Thoracic aorta (tissue), 2 donors: ENCODE results near the gene CAMK2D. TPM values are rescaled to one million over a fixed set of nuclear protein-coding genes. Genes with fewer than 3 reads are reported as not detected.
A peak's percentile ranks its signal among the peaks of the same experiment; 100 is the strongest.

Experiments
- ATAC-seq: fragments of 150-250 bp; one replicate; pipeline ENCODE4 v1.8.0; 2017; ENCODE audit warnings: low read depth; ENCODE audit not compliant: insufficient number of reproducible peaks, low FRiP score
- DNase-seq: peaks from one replicate; pipeline ENCODE4 v3.0.0-alpha.2; 2020; ENCODE audit warnings: low spot score
- H3K27ac ChIP-seq, 2 donors: fragments of 200-600 bp; sonication (generic); 1 replicate in 1 of 2; 2 replicates in 1 of 2; pipeline ENCODE4 v1.5.1; 2016; ENCODE audit warnings: mild to moderate bottlenecking in 2 of 2, moderate library complexity in 2 of 2
- H3K27me3 ChIP-seq: fragments of 200-600 bp; sonication (generic); replicated peaks from 2 replicates; pipeline ENCODE4 v1.6.0; 2016; ENCODE audit warnings: mild to moderate bottlenecking; ENCODE audit not compliant: insufficient read depth
- H3K36me3 ChIP-seq: fragments of 200-600 bp; sonication (generic); one replicate; pipeline ENCODE4 v1.5.1; 2016
- H3K4me1 ChIP-seq, 2 donors: fragments of 200-600 bp; sonication (generic); 1 replicate in 1 of 2; 2 replicates in 1 of 2; pipeline versions ENCODE4 v1.5.1 to v1.6.0; 2016; ENCODE audit warnings: low read depth in 2 of 2, mild to moderate bottlenecking in 1 of 2; ENCODE audit not compliant: control insufficient read depth in 1 of 2
- H3K4me3 ChIP-seq: fragments of 200-600 bp; sonication (generic); 2 replicates; pipeline ENCODE4 v1.5.1; 2016; ENCODE audit warnings: mild to moderate bottlenecking
- H3K9me3 ChIP-seq: fragments of 200-600 bp; sonication (generic); 2 replicates; pipeline ENCODE4 v1.5.1; 2016
- total RNA-seq, 2 donors: library from RNA; depleted of rRNA; stranded (reverse); fragments of >200 nt; gene quantifications; one replicate each; pipeline versions ENCODE4 v1.1.0 to v1.2.3, GENCODE V29; 2016
- TF ChIP-seq, protein P1 (sequence below): fragments of 200-600 bp; sonication (generic); IDR thresholded peaks from one replicate; pipeline ENCODE4 v1.5.1; 2019; ENCODE audit warnings: antibody characterized with exemption

Gene CAMK2D
- total RNA-seq, 2 donors from 2014 or later = 50.6 to 70.1 TPM

DNA sequence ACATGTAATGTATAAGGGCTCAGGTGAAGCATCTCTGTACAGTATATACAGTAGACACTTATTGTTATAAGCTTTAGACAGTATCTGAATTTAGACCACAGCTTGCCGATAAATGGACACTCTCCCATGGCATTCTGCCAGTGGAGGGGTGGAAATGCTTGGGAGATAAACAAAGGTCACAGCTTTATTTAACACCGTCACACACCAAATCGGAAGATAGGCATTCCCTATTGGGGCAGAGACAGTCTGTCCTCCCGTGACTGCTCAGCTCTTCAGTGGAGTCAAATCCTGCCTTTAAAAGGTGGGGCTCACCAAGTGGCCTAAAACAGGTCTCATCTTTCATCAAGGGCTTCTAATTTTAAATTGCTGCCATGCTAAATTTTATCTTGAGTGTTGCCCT is 178.8 kb downstream of the CAMK2D start:
- H3K4me1 ChIP-seq = peaks cover 35 to 49% of the 10 kb centered on the region in 2 donors
- no peaks in the 10 kb centered on the region for H3K27me3 ChIP-seq
- DNase-seq = no peak
- H3K36me3 ChIP-seq = no peaks in the 10 kb centered on the region
- peak overlapping the region in 1 of 2 donors; percentile 3 for H3K27ac ChIP-seq
- H3K9me3 ChIP-seq = no peaks in the 10 kb centered on the region
- no peak overlapping the region for H3K4me3 ChIP-seq
- no peak for ATAC-seq
- TF ChIP-seq, protein P1, sequence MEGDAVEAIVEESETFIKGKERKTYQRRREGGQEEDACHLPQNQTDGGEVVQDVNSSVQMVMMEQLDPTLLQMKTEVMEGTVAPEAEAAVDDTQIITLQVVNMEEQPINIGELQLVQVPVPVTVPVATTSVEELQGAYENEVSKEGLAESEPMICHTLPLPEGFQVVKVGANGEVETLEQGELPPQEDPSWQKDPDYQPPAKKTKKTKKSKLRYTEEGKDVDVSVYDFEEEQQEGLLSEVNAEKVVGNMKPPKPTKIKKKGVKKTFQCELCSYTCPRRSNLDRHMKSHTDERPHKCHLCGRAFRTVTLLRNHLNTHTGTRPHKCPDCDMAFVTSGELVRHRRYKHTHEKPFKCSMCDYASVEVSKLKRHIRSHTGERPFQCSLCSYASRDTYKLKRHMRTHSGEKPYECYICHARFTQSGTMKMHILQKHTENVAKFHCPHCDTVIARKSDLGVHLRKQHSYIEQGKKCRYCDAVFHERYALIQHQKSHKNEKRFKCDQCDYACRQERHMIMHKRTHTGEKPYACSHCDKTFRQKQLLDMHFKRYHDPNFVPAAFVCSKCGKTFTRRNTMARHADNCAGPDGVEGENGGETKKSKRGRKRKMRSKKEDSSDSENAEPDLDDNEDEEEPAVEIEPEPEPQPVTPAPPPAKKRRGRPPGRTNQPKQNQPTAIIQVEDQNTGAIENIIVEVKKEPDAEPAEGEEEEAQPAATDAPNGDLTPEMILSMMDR = no peak

DNA sequence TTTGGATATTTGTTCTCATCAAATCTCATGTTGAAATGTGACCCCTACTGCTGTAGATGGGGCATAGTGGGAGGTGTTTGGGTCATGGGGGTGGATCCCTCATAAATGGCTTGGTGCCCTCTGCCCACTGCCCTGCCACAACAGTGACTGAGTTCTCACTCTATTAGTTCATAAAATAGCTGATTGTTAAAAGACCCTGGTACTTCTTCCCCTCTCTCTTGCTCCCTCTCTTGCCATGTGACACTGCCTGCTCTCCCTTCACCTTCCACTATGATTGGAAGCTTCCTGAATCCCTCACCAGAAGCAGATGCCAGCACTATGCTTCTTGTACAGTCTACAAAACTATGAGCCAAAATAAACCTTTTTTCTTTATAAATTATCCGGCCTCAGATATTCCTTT is 182.2 kb downstream of the CAMK2D start:
- Histone ChIP-seq H3K36me3 (no peaks in the 10 kb centered on the region), H3K27ac (no peak overlapping the region), H3K4me3 (no peak overlapping the region), H3K9me3 (no peaks in the 10 kb centered on the region), H3K4me1 (peaks cover 28 to 39% of the 10 kb centered on the region in 2 donors), H3K27me3 (no peaks in the 10 kb centered on the region)
- TF ChIP-seq, protein P1 = no peak
- DNase-seq (no peak), ATAC-seq (no peak)

DNA sequence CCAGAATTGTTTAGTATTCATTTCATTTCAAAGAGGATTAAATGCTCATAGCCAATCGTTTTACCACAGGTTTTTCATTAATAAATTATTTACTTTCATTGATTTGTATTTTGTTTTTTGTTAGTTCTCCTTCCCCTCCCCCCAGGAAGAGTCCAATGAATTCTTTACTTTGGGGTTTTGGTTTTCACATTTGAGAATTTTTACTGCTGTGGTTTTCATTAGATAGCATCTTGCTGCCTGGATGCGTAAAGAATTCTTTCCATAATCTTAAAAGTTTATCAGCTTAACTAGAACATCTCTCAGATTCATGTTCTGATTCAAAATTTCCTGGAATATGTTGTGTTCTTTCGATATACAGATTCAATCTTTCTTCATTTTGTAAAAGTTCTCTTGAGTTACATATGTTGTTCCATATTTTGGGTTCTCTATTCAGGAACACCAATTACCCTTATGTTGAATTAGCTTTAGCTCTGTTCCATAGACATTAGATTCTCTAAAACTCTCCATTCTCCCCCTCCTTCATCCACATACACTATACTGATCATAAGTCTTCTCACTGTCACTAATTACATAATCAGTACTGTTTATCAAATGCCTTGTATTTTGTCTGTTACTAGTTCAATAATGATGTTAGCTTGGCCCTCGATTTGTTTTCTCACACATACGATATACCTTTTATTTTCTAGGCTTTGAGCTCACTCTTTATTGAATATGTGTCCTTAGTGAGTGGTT is 184.4 kb downstream of the CAMK2D start:
- Histone ChIP-seq H3K9me3 (no peaks in the 10 kb centered on the region), H3K27me3 (no peaks in the 10 kb centered on the region), H3K27ac (no peak overlapping the region), H3K4me1 (peaks cover 21 to 28% of the 10 kb centered on the region in 2 donors), H3K36me3 (no peaks in the 10 kb centered on the region), H3K4me3 (no peak overlapping the region)
- TF ChIP-seq, protein P1 = no peak
- ATAC-seq (no peak), DNase-seq (no peak)

DNA sequence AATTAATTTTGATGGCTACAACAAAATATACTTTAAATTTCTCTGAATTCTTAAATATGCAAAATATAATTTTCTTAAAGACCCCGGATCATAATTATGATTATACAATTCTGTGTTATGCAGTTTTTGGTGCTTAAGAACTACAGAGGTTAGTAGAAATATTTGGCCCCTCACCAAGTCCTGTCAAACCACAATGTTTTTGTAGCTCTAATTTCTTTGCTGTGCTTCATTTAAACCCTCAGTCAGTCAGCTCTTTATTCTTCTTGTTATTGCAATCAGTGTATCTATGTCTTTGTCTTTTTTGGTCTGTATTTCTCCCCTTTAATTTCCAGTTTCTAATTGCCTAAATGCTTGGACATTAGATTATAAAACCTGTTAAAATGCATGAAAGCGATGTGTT is 186.1 kb downstream of the CAMK2D start:
- H3K4me1 ChIP-seq = peaks cover 21 to 28% of the 10 kb centered on the region in 2 donors
- ATAC-seq = no peak
- no peak overlapping the region for H3K27ac ChIP-seq

DNA sequence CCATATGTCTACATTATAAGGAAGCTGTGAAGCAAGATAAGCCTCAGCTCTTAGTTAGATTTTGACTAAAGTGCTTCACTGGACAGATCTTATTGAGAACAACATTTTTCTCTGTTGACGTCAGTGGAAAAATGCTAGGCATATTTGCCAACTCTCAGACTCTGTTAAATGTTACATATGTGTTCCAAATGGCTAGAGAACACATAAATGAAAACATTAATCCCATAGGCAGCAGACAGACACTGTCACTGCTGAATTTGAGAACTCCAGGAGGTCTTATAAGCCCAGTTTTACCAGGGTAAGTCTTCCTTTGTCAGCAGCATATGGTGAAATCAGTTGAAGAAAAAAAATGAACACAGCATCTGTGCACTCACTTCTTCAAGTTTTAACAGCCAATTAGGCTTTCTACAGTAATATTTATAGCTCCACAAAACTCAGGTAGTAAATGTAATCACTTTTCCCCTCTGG is 186.9 kb downstream of the CAMK2D start:
- Histone ChIP-seq H3K4me1 (peaks cover 17 to 28% of the 10 kb centered on the region in 2 donors), H3K36me3 (no peaks in the 10 kb centered on the region), H3K27me3 (no peaks in the 10 kb centered on the region), H3K27ac (peak overlapping the region; percentile 23 to 53), H3K9me3 (no peaks in the 10 kb centered on the region), H3K4me3 (no peak overlapping the region)
- TF ChIP-seq, protein P1 = no peak
- DNase-seq (no peak), ATAC-seq (peak; percentile 45)

More for the DNA sequence above, 186.1 kb downstream of the CAMK2D start:
- no peak overlapping the region for H3K4me3 ChIP-seq
- no peaks in the 10 kb centered on the region for H3K9me3 ChIP-seq
- H3K27me3 ChIP-seq = no peaks in the 10 kb centered on the region
- no peak for DNase-seq
- TF ChIP-seq, protein P1 = no peak
- H3K36me3 ChIP-seq = no peaks in the 10 kb centered on the region
